H7 (cell line): ENCODE measurements around the gene TAF11L12. TPM values are rescaled to one million over a fixed set of nuclear protein-coding genes. Genes with fewer than 3 reads are reported as not detected.
"Not testable (repeated sequence)": the region's sequence is repeated elsewhere in the genome, so short reads cannot be mapped to it uniquely, and the experiment has no call there.

Experiments used
- DNase-seq: peaks from one replicate; pipeline ENCODE4 v3.0.0; 2012
- H3K27me3 ChIP-seq: 2 replicates; pipeline ENCODE4 v1.6.0; 2011; ENCODE audit warnings: mild to moderate bottlenecking, low read length; ENCODE audit not compliant: control insufficient read depth, insufficient read depth
- H3K36me3 ChIP-seq: replicated peaks from 2 replicates; pipeline ENCODE4 v1.5.1; 2011; ENCODE audit warnings: low read length; ENCODE audit not compliant: control insufficient read depth, insufficient read depth
- H3K4me3 ChIP-seq: 2 replicates; pipeline ENCODE4 v1.5.1; 2011; ENCODE audit warnings: low read depth, mild to moderate bottlenecking, control low read depth, low read length, moderate library complexity; ENCODE audit not compliant: insufficient read depth
- total RNA-seq: library from RNA; depleted of rRNA; stranded (reverse); fragments of >200 nt; shearing (Covaris generic); gene quantifications from 2 replicates; pipeline ENCODE4 v1.2.3, GENCODE V29; 2014; rRNA removed

The TAF11L12 gene
- total RNA-seq: not detected in 2 replicates

DNA sequence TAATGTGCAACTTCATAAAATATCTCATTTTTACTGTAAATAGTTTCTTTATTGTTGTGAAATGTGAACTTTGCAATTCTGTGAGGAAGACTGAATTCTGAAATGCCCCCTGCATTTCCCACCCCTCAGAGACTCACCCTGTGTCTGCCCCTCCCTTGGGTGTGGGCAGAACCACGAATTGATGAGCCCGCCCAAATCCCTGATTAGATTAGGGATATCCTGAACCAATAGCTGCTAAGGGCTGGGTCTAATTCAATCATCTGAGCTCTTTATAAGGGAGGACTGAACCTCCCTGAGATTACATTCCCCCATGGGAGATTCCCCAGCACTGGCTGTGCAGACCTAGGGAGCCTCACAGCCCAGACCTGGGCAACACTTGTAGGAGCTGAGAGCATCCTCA lies at the start of gene TAF11L12:
Gene TAF11L12 (plus strand): TSS at position 301 of the 400 bp plus-strand sequence.
- H3K27me3 ChIP-seq, H3K36me3 ChIP-seq, DNase-seq, H3K4me3 ChIP-seq: not testable (repeated sequence)

GRCh38 chr5:17585658-17586057 lies 24.5 kb upstream of the TAF11L12 start, which contains the start of gene TAF11L7:
Gene TAF11L7, minus strand, starts transcription at chr5:17585758.
- H3K4me3 ChIP-seq, H3K36me3 ChIP-seq, H3K27me3 ChIP-seq, DNase-seq: not testable (repeated sequence)

DNA sequence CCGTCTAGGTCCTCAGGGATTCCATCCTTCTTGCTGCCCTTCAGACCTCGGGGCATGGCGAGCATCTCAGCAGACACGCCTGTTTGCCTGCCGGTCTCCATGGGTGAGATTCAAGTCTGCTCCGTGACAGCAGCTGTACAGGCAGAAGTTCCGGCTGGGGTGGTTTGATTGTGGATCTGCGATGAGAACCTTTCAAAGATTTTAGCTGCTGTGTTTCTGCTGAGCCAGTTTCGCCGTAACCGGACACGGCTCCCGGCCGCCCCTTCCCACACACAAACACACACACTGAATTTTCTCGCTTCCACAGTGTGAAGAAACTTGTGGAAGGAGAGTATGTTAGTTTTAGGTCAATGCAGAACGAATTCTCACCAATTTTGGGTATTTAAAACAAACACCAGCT lies 19.3 kb upstream of the TAF11L12 start, which contains the start of gene TAF11L8:
Gene TAF11L8 (minus strand): TSS at position 101 of the 400 bp plus-strand sequence.
- not testable (repeated sequence) for H3K36me3 ChIP-seq, H3K27me3 ChIP-seq, DNase-seq, H3K4me3 ChIP-seq

DNA sequence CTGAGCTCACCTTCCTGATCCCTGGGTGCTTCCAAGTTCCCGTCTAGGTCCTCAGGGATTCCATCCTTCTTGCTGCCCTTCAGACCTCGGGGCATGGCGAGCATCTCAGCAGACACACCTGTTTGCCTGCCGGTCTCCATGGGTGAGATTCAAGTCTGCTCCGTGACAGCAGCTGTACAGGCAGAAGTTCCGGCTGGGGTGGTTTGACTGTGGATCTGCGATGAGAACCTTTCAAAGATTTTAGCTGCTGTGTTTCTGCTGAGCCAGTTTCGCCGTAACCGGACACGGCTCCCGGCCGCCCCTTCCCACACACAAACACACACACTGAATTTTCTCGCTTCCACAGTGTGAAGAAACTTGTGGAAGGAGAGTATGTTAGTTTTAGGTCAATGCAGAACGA lies 15.9 kb upstream of the TAF11L12 start, which contains the start of gene TAF11L9:
Gene TAF11L9 (minus strand): TSS at position 140 of the 400 bp plus-strand sequence.
- H3K27me3 ChIP-seq, DNase-seq, H3K4me3 ChIP-seq, H3K36me3 ChIP-seq: not testable (repeated sequence)

- H3K27me3 ChIP-seq, H3K4me3 ChIP-seq, DNase-seq, H3K36me3 ChIP-seq: not testable (repeated sequence)
These were observed 12.5 kb upstream of the TAF11L12 start, which contains the start of gene TAF11L10 for GRCh38 chr5:17597728-17598127. Gene TAF11L10, minus strand, starts transcription at chr5:17597828.

- not testable (repeated sequence) for H3K36me3 ChIP-seq, H3K27me3 ChIP-seq, DNase-seq, H3K4me3 ChIP-seq
These were observed 6.3 kb upstream of the TAF11L12 start, which contains the start of gene TAF11L11 for GRCh38 chr5:17603880-17604279. Gene TAF11L11, plus strand, starts transcription at chr5:17604183.

DNA sequence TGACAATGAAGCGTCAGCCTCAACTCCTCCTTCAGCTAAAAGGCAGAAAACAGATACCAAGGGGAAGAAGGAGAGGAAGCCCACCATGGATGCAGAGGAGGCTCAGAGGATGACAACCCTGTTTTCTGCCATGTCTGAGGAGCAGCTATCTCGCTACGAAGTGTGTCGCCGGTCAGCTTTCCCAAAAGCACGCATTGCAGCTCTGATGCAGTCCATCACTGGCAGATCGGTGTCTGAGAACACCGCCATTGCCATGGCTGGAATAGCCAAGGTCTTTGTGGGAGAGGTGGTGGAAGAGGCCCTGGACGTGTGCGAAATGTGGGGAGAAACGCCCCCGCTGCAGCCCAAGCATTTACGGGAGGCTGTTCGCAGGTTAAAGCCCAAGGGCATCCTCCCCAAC lies 5.2 kb upstream of the TAF11L12 start:
- Histone ChIP-seq H3K27me3 (no peaks in the 10 kb centered on the region), H3K4me3 (no peak overlapping the region)
- DNase-seq: no peak

GRCh38 chr5:17607461-17607860 lies 2.7 kb upstream of the TAF11L12 start:
- DNase-seq: not testable (repeated sequence)

More for the DNA sequence above, 5.2 kb upstream of the TAF11L12 start:
- no peaks in the 10 kb centered on the region for H3K36me3 ChIP-seq

DNA sequence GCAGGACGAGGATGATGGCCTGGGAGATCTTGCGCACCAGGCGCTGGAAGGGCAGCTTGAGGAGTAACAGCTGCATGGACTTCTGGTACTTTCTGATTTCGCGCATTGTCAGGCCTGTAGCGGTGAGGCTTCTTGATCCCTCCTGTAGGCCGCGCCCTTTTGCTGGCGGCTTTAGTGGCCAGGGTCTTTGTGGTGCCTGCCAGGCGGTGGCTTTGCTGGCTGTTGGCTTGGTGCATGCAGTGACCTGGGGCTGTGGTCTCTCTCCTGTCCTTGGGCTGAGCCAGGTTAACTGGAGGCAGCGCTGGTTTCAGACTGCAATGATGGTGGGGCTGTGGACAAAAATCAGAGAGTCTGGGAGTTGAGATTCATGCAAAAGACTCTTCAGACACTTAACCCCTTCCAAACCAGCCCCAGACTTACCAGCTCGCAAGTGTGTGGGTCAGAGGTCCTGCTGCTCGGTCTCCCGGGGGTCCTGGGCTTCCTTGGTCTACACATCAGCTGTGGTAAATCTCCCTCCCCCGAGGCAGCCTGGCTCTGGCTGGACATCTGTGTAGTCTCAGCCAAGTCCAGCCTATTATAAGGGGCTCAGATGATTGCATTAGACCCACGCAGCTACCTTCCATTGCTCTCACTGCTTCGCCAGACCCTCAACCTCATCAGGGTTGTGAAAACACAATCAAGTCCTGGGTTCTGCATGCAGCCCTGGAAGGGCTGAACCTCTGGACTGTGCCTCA lies 4.8 kb downstream of the TAF11L12 start:
- no peak for DNase-seq
- no peak overlapping the region for H3K4me3 ChIP-seq
- H3K36me3 ChIP-seq: no peaks in the 10 kb centered on the region
- no peaks in the 10 kb centered on the region for H3K27me3 ChIP-seq

More at GRCh38 chr5:17607461-17607860, 2.7 kb upstream of the TAF11L12 start:
- H3K4me3 ChIP-seq, H3K36me3 ChIP-seq, H3K27me3 ChIP-seq: not testable (repeated sequence)

- no peak overlapping the region for H3K4me3 ChIP-seq
- no peaks in the 10 kb centered on the region for H3K36me3 ChIP-seq
- DNase-seq: no peak
- H3K27me3 ChIP-seq: no peaks in the 10 kb centered on the region
These were observed 9.2 kb downstream of the TAF11L12 start for GRCh38 chr5:17619354-17619753.

GRCh38 chr5:17620627-17621026 lies 10.4 kb downstream of the TAF11L12 start:
- peak; percentile 75 for DNase-seq
- no peaks in the 10 kb centered on the region for H3K27me3 ChIP-seq
- H3K36me3 ChIP-seq: no peaks in the 10 kb centered on the region
- no peak overlapping the region for H3K4me3 ChIP-seq

DNA sequence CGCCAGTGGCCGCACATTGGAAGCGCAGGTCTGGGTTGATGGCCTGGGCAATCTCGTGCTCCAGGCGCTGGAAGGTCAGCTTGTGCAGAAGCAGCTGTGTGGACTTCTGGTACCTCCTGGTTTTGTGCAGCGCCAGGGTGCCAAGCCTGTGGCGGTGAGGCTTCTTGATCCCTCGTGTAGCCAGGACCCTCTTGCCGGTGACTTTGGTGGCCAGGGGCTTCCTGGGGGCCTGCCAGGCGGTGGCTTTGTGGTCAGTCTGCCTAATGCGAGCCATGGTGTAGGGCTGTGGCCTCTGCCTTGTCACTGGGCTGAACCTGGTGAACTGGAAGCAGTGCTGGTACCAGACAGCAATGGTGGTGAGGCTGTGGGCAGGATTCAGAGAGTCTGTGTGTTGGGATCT lies 15.5 kb downstream of the TAF11L12 start:
- no peak for DNase-seq

DNA sequence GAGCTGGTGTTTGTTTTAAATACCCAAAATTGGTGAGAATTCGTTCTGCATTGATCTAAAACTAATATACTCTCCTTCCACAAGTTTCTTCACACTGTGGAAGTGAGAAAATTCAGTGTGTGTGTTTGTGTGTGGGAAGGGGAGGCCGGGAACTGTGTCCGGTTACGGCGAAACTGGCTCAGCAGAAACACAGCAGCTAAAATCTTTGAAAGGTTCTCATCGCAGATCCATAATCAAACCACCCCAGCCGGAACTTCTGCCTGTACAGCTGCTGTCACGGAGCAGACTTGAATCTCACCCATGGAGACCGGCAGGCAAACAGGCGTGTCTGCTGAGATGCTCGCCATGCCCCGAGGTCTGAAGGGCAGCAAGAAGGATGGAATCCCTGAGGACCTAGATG lies 21.6 kb downstream of the TAF11L12 start, which contains the start of gene TAF11L13:
Gene TAF11L13 (plus strand): TSS at position 301 of the 400 bp plus-strand sequence.
- not testable (repeated sequence) for H3K36me3 ChIP-seq, DNase-seq, H3K4me3 ChIP-seq, H3K27me3 ChIP-seq

More for the DNA sequence above, 15.5 kb downstream of the TAF11L12 start:
- Histone ChIP-seq H3K4me3 (no peak overlapping the region), H3K36me3 (no peaks in the 10 kb centered on the region), H3K27me3 (no peaks in the 10 kb centered on the region)

- Histone ChIP-seq H3K27me3 (no peaks in the 10 kb centered on the region), H3K36me3 (no peaks in the 10 kb centered on the region), H3K4me3 (no peak within 1 kb of the TSS)
- DNase-seq: no peak
These were observed 24.0 kb downstream of the TAF11L12 start, which contains the start of gene TAF11L14 for GRCh38 chr5:17634160-17634559. Gene TAF11L14, plus strand, starts transcription at chr5:17634460.

- not testable (repeated sequence) for H3K36me3 ChIP-seq, H3K27me3 ChIP-seq, H3K4me3 ChIP-seq, DNase-seq
These were observed 39.0 kb downstream of the TAF11L12 start for GRCh38 chr5:17649232-17649631.
